ENCODE data around the gene ALDH5A1. TPM values are rescaled to one million over a fixed set of nuclear protein-coding genes. Genes with fewer than 3 reads are reported as not detected.
A peak's percentile ranks its signal among the peaks of the same experiment; 100 is the strongest.

The ALDH5A1 gene
- total RNA-seq, 1 donor from 2014 or later: 13.8 TPM

- Histone ChIP-seq H3K4me3 (no peak overlapping the region), H3K27me3 (ENCODE audit: low read depth) (no peaks in the 10 kb centered on the region), H3K27ac (peak overlapping the region; percentile 22), H3K4me1 (no peaks in the 10 kb centered on the region), H3K36me3 (peaks cover 6% of the 10 kb centered on the region), H3K9me3 (no peaks in the 10 kb centered on the region)
- no peak for DNase-seq
- ATAC-seq: peak; percentile 29 to 37
- intact Hi-C loops (cut with DNase I): no loop called here
- TF ChIP-seq CTCF (IDR thresholded peaks at IDR 0.05): no peak
These were observed 23.1 kb downstream of the ALDH5A1 start for GRCh38 chr6:24517659-24518543.

- intact Hi-C loops (cut with DNase I): no loop called here
- no peaks in the 10 kb centered on the region for H3K36me3 ChIP-seq
- H3K4me1 ChIP-seq: no peaks in the 10 kb centered on the region
- no peaks in the 10 kb centered on the region for H3K27me3 ChIP-seq (ENCODE audit: low read depth)
- peak; percentile 69 for DNase-seq
- peak; percentile 89 to 95 for ATAC-seq
- no peaks in the 10 kb centered on the region for H3K9me3 ChIP-seq
- H3K27ac ChIP-seq: no peak overlapping the region
- TF ChIP-seq CTCF (IDR thresholded peaks at IDR 0.05): peak; percentile 66
- H3K4me3 ChIP-seq: no peak overlapping the region
These were observed 26.3 kb downstream of the ALDH5A1 start for GRCh38 chr6:24520929-24521546.

GRCh38 chr6:24522228-24523176 is 27.7 kb downstream of the ALDH5A1 start:
- intact Hi-C loops (cut with DNase I): no loop called here
- Histone ChIP-seq H3K27me3 (ENCODE audit: low read depth) (no peaks in the 10 kb centered on the region), H3K4me3 (no peak overlapping the region), H3K27ac (no peak overlapping the region), H3K9me3 (no peaks in the 10 kb centered on the region), H3K36me3 (no peaks in the 10 kb centered on the region), H3K4me1 (no peaks in the 10 kb centered on the region)
- no peak for TF ChIP-seq CTCF (IDR thresholded peaks at IDR 0.05)
- DNase-seq: no peak
- ATAC-seq: no peak

- no peaks in the 10 kb centered on the region for H3K9me3 ChIP-seq
- no peak overlapping the region for H3K27ac ChIP-seq
- TF ChIP-seq CTCF (IDR thresholded peaks at IDR 0.05): no peak
- DNase-seq: no peak
- H3K36me3 ChIP-seq: no peaks in the 10 kb centered on the region
- no peak overlapping the region for H3K4me3 ChIP-seq
- H3K4me1 ChIP-seq: no peaks in the 10 kb centered on the region
- no peak for ATAC-seq
- H3K27me3 ChIP-seq (ENCODE audit: low read depth): no peaks in the 10 kb centered on the region
- intact Hi-C loops (cut with DNase I): no loop called here
These were observed 29.6 kb downstream of the ALDH5A1 start for GRCh38 chr6:24524329-24524728.

- Histone ChIP-seq H3K27me3 (ENCODE audit: low read depth) (no peaks in the 10 kb centered on the region), H3K4me1 (no peaks in the 10 kb centered on the region), H3K9me3 (no peaks in the 10 kb centered on the region), H3K4me3 (no peak overlapping the region), H3K27ac (no peak overlapping the region), H3K36me3 (no peaks in the 10 kb centered on the region)
- ATAC-seq: no peak
- DNase-seq: no peak
- intact Hi-C loops (cut with DNase I): no loop called here
- no peak for TF ChIP-seq CTCF (IDR thresholded peaks at IDR 0.05)
These were observed 30.0 kb downstream of the ALDH5A1 start for GRCh38 chr6:24524805-24525204.
